ENCODE results near the gene POLDIP2.

The POLDIP2 gene

DNA sequence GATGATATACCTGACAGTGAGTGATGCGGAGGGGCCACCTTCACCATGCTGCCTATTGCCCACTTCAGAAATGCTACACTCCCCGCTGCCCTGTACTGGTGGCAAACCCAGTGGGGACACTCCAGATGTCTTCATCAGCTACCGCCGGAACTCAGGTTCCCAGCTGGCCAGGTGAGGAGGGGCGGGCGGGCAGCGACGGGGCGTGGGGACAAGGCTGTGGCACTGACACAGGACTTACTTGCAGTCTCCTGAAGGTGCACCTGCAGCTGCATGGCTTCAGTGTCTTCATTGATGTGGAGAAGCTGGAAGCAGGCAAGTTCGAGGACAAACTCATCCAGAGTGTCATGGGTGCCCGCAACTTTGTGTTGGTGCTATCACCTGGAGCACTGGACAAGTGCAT is 30.8 kb upstream of the POLDIP2 start:
- DNase-seq = no peak

DNA sequence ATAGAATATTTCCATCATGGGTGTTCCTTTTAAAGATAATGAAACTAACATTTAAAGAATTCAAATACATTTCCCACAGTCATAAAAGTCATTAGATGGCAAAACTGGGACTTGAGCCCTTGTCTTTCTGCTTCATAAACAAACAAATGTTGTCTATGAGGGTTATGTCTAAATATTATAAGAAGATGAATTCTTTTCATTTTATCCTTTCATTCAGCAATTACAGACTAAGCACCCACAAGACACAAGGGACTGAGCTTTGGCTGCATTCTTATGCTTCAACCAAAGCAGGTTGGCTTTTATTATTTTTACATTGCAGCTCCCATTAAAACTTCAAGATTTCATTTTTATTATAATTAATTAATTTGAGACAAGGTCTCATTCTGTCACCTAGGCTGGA is 29.1 kb upstream of the POLDIP2 start:
- DNase-seq = no peak

DNA sequence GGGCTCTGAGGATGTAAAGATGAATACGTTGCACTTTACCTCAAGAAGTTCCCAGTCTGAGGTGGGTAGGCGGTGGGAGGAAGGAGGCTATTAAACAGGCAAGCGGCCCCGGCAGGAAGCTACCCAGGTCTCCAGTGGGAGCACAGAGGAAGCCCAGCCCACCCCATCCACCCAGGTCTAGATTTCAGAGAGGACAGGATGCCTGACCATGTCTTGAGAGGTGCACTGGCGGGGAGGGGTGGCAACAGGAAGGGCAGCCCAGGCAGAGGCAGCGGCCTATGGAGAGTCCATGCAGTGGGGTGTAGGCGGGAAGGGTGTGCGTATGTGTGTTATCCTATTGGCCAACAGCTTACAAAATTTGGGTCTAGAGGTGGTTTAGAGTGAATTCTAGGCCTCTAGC is 28.1 kb upstream of the POLDIP2 start:
- no peak for DNase-seq

DNA sequence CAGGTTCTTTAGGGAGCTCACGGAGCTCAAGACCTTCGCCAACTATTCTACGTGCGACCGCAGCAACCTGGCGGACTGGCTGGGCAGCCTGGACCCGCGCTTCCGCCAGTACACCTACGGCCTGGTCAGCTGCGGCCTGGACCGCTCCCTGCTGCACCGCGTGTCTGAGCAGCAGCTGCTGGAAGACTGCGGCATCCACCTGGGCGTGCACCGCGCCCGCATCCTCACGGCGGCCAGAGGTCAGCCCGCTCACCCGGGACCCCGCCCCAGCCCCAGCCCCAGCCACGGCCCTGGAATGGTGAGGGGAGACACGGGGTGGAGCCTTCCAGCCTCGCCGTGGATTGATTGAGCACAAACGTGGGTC is 27.7 kb upstream of the POLDIP2 start:
- DNase-seq = no peak

DNA sequence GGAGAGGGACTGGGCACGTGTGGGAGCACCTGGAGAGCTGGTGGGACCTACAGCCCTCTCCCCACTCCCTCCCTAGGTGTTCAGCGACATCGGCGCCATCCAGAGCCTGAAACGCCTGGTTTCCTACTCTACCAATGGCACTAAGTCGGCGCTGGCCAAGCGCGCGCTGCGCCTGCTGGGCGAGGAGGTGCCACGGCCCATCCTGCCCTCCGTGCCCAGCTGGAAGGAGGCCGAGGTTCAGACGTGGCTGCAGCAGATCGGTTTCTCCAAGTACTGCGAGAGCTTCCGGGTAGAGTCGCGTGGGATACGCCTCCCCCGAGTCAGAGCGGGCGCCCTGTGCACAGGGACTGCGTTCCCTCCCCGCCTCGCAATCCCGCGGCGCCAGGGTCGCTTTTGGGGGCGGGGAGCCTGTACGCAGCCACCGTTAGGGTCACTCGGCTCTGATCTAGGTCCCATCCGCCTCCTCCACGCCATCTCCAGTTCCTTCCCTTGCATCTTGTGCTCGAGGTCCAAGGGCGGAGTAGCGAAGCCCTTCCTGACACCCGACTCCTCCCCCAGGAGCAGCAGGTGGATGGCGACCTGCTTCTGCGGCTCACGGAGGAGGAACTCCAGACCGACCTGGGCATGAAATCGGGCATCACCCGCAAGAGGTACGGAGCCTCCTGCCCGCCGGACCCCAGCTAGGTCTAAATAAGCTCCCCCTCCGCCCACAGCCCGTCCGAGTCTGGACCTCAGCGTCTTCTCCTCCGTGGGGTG is 27.1 kb upstream of the POLDIP2 start:
- DNase-seq = peak; percentile 41

DNA sequence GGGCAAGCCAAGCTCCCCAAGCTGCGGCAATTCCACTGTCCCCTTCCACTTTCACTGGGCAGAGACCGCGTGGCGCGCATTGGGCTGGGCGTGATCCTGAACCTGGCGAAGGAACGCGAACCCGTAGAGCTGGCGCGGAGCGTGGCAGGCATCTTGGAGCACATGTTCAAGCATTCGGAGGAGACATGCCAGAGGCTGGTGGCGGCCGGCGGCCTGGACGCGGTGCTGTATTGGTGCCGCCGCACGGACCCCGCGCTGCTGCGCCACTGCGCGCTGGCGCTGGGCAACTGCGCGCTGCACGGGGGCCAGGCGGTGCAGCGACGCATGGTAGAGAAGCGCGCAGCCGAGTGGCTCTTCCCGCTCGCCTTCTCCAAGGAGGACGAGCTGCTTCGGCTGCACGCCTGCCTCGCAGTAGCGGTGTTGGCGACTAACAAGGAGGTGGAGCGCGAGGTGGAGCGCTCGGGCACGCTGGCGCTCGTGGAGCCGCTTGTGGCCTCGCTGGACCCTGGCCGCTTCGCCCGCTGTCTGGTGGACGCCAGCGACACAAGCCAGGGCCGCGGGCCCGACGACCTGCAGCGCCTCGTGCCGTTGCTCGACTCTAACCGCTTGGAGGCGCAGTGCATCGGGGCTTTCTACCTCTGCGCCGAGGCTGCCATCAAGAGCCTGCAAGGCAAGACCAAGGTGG is 24.0 kb upstream of the POLDIP2 start:
- DNase-seq = no peak

DNA sequence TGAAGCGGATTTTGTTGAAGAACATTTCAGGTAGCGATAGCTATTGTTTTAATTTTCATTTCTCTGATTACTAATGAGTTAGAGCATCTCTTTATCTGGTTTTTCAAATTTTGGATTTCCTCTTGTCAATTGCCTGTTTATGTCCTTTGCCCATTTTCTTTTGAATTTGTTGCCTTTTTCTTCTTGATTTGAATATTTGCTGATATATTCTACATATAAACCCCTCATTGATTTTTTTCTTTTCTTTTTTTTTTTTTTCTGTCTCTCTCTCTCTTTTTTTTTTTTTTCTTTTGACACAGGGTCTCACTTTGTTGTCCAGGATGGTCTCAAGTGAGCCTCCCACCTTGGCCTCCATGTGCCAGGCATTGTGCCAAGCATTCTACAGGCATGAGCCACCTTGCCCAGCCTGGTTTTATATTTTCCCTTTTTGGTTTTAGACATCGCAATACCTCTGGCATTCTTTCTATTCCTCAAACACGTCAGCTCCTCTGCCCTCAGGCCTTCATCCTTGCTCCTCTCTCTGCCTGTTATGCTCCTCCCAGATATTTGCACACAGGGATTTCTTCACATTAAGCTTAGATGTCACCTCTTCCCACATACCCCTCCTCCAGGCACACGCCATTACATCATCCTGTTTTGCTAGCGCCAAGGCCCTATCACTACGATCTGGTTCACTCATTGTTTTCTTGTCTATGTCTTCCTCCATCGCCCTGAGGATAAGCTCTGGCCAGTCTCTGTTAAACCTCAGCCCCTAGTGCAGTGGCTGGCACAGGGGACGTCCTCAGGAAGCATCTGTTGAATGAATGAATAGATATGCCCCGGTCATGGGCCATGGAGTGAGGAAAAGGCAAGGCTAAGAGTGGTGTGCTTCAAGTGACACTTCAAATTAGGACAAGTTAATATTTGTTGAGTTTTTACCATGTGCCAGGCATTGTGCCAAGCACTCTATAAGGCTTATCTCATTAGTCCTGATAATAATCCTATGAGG is 22.8 kb upstream of the POLDIP2 start:
- no peak for DNase-seq

DNA sequence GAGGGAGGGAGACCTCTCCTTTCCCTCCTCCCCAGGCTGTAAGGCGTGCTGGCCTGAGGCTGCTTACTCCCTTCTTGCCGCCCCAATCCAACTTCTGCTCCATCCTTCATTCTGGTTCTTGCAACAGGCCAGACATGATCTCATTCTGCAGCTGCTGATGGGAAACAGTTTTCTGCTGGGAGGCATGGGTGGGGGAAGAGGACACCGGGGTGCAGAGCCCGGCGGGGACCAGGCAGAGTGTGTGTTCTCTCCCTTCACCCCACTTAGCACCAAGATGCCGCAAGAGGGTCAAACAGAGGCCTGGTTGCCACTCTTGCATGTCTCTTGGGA is 15.6 kb upstream of the POLDIP2 start:
- DNase-seq = no peak

DNA sequence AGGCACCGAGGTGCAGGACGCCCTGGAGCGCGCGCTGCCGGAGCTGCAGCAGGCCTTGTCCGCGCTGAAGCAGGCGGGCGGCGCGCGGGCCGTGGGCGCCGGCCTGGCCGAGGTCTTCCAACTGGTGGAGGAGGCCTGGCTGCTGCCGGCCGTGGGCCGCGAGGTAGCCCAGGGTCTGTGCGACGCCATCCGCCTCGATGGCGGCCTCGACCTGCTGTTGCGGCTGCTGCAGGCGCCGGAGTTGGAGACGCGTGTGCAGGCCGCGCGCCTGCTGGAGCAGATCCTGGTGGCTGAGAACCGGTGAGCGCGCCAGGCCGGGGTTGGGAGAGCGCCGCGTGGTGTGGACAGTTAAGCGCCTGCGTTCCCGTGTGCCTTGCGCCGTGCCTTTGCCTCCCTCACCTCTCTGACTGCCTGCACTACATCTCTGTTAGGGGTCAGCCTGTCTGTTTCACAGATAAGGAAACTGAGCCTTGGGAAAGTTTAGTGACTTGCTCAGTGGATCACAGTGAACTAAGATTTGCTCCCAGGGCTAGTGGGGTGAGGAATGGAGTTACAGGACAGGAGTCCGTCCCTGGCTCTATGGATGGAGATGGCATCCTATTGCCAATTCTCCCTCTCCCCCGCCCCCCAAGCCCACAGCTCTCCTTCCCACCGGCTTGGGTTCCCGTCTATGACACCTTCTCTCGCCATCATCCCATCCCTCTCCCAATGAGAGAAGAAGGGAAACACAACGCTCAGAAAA is 15.0 kb upstream of the POLDIP2 start:
- no peak for DNase-seq

DNA sequence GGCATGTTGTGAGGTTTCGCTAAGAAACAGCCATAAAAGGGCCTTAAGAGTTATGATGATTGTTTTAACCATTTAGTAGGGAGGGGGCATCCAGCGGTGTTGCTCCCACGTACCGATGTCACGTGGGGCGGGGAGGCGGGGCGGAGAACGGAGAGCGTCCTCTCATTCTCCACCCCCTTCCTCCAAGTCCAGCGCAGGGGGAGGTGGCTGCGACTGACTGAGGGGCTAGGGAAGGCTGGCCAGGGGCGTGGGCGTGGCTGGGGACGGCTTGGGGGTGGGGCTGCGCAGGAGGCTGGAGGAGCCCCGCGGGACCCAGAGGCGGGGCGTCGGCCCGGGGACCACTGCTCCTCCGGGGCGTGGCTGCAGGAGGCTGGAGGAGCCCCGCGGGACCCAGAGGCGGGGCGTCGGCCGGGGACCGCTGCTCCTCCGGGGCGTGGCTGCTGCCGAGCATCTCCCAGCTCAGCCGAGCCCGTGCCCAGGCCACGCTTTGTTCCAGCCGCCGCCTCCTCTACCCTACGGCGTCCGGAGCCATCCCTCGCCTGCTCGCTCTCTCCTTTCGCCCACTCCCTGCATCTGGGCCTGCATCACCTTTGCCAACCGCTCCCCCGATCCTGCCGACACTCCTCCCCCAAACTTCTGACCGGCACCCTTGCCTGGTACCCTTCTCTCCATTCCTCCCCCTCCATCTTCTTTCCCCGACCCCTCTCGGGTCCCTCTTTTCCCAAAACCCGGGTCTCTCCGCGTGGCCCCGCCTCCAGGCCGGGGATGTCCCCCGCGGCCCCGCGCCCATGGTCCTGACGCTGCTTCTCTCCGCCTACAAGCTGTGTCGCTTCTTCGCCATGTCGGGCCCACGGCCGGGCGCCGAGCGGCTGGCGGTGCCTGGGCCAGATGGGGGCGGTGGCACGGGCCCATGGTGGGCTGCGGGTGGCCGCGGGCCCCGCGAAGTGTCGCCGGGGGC is 14.2 kb upstream of the POLDIP2 start, which contains the start of gene SARM1:
Gene SARM1, plus strand, starts transcription at position 450 of the 958 bp plus-strand sequence. Its CDS starts 339 bp downstream, at position 789.
- peak; percentile 78 for DNase-seq

DNA sequence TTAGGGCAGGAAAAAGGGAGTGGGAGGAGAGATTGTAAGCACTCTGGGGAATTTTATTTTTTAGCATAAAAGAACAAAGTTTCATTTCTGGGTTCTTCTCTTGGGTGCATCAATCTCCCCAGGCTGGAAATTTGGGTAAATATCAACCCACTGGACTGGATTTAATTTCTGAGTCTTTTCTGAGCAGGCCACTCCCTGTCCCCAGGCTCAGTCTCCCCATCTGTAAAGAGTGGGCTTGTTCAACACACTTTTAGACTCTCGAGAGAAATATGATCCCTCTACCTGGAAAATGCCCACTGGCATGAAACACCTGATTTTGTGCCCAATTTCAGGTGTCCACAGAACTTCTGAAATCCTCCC is 13.4 kb upstream of the POLDIP2 start:
- DNase-seq = no peak

DNA sequence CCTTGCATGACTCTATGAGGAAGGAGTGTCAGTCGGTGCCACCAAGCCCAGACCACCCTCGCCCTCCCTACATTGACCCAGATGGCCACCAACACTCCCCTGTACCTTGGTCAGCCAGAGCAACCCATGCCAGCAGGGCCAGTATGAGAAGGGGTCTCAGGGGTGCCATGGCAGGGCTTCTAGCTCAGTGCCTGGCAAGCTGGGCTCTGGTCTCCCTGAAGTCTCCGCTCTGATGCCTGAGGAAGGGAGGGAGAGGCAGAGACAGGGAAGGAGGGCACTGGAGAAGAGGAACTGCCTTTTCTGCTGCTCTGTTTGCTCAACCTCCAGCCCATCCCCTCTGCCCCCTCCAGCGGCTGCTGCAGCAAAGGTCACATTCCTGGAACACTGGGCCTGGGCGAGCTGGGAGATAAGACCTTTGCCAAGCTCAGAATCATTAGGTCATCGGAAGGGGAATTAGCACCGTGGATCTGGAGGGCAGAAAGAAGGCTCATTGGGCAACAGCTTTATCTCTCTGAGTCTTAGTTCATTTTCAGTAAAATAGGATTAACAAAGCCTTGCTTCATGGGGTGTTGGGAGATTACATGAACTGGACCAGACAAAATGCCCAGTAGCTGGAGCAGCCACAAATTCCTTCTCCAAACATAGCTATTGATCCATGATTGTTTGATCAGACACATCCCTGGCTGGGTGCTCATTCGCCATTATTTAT is 12.9 kb upstream of the POLDIP2 start, which contains the start of gene VTN:
Gene VTN, minus strand, starts transcription at position 273 of the 709 bp plus-strand sequence. Its CDS starts 104 bp downstream, at position 169.
- no peak for DNase-seq

DNA sequence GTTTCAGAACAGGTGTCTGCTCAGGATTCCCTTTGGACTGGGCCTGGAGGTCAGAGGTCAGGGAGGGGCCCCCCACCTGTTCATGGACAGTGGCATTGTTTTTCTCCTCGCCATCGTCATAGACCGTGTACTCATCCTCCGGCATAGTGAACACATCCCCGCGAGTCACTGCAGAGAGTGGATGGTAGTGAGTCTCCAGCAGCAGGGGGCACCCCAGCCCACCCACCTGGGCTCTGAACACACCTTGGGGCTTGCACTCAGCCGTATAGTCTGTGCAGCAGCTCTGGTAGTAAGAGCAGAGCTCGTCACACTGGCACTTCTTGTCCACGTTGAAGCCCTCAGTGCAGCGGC is 12.3 kb upstream of the POLDIP2 start:
- no peak for DNase-seq

DNA sequence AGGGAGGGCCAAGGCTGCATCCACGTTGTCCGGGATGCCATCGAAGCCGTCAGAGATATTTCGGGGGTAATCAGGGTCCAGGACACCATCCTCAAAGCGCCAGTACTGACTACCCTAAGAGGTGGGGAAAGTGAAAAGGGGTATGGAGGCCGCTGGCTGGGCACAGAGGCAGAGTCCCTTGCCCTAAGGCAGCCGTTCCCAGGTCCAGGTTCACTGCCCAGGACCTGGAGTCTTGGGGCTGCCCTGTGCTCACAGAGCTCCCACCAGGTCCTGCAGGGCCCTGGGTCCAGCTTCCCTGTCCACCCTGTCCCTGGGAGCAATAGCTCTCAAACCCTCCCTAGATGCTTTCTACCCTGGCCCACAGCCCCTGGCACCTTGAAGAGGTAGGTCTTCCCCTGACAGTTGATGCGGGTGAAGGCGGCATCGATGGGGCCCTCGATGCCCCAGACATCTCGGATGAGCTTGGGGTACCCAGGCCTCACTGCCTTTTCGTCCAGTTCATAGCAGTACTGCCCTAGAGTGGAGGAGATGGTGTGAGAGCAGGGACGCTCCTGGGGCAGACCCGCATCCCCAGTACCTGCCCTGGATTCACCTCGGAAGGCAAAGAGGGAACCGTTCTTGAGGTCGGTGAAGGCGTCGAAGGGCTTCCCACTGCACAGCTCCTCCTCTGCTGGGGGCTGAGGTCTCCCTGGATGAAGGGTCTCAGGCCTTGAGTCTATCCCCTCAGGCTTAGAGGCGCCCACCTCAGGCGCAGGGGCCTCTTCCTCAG is 11.8 kb upstream of the POLDIP2 start:
- no peak for DNase-seq

DNA sequence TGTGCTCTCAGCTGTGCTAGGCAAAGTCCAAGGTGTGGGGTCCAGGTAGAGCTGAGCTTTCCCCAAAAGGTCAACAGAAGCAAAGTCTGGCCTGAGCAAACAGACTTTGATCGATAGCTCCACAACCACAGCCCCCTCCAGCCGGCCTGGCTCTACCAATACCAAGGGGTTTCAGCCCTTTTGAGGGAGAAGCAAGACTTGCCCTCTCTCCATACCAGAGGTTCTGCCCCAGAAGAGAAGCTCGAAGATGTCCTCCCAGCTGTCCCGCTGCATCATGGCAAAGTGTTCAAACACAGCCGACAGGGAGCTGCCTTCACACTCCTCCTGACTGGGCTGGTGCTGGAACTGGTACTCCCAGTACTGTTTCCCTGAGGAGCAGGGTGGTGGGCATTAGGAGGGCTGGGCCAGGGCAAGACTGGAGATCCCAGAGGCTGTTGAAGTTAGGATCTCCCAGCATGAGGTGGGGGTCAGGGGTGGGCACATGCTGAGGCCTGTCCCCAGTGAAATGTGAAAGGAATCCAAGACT is 11.0 kb upstream of the POLDIP2 start:
- DNase-seq = no peak

DNA sequence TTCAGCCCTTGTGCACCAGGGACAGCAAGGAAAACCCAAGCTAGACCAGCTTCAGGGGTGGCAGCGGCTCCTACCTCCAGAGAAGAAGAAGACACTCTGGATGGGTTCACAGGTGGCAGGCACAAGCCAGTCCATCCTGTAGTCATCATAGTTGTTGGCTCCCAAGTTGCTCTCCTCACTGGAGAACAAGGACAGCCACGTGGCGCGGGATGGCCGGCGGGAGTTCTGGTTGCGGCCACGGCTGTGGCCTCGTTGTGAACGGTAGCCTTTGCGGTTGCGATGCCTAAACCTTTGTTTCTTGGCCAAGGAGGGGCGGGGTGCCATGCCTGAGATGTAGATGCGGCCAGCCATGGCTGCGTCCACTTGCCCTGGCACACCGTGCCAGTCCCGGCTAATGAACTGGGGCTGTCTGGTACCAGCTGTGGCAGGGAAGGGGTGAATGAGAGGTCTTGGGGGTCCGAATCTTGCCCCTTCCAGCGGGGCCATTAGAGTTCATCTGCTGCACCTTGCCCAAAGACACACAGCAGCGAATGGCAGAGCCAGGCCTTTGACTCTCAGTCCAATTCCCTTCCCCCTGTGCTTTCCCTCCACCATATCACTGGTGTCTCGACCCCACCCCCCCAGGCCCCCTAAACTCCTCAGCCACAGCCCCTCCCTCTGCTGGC is 10.4 kb upstream of the POLDIP2 start:
- DNase-seq = no peak

DNA sequence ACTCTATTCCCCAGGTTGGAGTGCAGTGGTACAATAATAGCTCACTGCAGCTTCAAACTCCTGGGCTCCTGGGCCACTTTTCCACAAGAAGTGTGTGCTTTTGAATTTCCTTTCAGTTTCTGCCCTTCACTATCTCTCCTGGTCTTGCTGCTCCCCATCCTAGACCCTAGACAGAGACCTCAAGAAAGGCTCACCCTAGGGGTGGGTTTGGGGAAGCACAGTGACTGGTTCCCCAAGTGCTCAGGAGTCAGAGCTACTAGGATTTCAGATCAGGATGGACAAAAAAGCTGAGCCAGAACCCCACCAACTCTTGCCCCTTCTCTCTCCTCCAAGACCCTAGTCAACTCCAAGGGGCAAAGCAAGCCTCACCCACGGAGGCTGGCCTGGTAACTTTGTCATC is 9.3 kb upstream of the POLDIP2 start:
- DNase-seq = no peak

DNA sequence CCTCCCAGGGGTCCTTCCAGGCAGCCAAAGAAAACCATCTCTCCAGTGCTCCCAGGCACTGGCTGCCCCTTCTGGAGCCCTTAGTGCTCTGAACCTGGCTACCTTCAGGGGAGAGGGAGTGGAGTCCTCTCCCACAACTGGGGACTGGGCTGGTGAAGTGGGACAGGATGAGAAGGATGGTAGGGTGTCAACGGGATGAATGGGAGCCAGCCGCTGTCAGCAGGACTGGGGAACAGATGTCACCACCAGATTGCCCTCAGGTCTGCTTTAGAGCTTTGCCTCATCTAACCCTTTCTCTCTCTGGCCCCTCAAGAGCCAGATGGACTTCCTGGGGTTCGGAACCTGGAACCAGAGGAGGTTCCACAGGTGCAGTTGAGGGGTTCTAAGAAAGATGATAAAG is 8.2 kb upstream of the POLDIP2 start:
- no peak for DNase-seq

DNA sequence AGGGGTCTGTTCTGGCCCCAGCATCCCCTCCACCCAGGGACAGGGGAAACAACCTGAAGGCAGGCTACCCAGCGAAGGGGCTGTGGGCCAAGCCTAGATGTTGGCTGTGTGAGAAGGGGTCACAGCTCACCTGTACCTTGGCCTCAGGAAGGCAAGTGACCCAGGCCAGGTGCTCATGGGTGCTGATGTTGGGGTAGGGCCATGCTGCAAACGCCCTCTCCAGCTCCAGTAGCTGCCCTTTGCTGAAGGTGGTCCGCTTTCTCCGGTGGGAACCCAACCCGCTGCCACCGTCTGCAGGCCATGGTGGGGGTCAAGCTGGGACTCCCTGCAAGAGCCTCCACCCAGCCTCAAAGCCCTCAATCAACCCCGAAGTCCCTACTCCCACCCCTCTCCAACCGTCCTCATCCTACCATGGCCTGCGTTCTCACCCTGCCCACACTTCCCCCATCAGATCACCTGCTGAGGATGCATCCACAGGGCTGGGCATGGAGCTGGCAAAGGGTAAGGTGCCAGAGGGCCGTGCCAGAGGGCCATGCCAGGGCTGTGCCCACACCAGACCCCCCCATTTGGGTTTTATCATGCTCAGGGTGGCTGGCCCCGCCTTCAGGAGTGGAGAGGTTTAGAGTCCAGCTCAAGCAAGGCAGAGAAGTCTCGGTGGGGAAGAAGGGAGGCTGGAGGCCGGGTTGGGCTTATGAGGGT is 7.5 kb upstream of the POLDIP2 start, which contains the start of gene SEBOX:
Gene SEBOX, minus strand, starts transcription at position 535 of the 699 bp plus-strand sequence. Its CDS starts 48 bp downstream, at position 487.
- no peak for DNase-seq

Data from activated T-cell treated with anti-CD3 and anti-CD28 coated beads for 4 hours (primary cell).